NCI-H2107 treated with DMSO at 0.1 percent for 48 hours (cell line): Measurements from ENCODE around the gene CBX6.
"Not testable (repeated sequence)": the region's sequence is repeated elsewhere in the genome, so short reads cannot be mapped to it uniquely, and the experiment has no call there.

Source experiments
- DNase-seq: peaks from one replicate; lab custom pipeline; 2025; ENCODE audit not compliant: unreplicated experiment; lab: John Stamatoyannopoulos, UW

CBX6 gene

DNA sequence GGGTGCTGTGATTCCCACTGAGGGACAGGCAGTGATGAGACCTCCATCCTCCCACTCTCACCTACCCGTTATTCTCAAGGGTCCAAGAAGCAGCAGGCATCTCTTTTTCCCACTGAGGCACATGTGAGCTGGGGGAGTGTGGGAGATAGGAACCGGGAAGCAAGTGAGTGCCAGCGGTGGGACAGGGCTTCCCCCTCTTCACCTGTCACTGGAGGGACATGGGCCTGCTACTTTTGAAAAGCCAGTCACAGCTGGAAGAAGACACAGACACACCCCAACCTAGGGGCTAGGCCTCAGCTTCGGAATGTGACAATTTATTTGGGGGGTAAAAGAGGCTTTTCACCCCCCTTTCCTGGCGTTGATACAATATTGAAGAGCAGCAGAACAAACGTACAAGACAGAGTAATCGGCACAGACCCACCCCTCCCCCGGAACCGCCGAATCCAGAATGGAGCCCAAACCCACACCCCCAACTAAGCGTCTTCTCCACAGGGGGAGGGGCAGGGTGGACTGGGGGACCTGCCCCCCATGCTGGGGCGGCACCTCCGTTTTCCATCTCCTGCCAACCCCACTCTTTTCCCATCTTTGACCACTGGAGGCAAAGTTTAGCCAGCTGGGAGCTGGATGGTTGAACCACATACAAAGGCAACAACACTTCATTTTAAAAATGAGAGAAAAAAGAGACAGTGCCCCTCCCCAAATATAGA lies 10.7 kb downstream of the CBX6 start:
- DNase-seq, result no peak

- DNase-seq, result no peak
These were observed 11.5 kb downstream of the CBX6 start for GRCh38 chr22:38860283-38861169.

DNA sequence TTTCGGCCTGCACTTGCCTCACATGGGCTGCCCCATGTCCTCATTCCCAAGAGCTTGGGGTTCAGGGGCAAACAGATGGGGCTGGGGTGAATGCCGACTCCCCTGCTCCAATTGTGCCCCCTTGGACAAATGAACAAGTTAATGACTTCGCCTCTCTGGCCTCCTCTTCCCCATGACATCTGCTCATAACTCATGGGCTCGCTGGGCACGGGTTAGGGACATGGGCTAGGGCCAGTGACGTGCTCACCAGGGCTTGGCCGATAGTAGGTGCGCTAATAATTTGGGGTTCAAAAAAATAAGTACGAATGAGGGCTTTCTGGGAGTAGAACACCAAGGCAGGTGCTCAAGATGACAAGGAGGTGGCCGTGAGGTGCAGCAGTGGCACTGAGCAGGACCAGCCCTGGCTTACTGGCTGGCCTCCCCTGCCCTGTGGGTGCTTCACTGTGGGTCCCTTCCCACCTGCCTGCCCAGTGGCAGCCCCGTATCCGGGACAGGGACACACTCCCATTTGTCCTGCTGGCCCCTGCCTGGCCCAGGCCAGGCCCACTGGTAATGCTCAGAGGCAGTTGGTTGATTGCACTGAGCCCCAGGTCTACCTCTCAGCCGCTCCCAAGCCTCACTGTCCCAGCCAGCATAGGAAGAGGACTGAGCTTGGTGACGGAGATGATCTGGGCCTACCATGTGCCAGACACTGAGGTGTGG lies 12.3 kb downstream of the CBX6 start:
- no peak for DNase-seq

DNA sequence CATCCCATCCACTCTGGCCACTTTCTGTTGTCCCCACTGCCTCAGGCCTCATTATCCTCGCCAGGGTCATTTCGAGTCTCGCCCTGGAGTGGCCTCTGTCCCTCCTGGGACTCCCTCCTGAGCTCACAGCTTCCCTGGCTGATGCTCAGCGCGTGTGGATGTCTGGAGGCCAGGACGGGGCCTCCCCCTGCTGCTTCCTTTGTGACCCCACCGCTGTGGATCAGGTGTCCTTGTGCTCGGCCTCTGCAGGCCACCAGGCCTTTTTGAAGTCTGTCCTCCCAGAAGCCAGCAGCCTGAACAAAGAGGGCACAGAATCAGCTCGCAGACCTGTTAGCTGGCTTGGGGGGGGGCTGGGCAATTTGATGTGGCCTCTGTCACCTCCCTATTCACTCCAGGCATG lies 13.5 kb downstream of the CBX6 start:
- no peak for DNase-seq

- DNase-seq, result not testable (repeated sequence)
These were observed 17.5 kb downstream of the CBX6 start for GRCh38 chr22:38854476-38854875.

- not testable (repeated sequence) for DNase-seq
These were observed 18.1 kb downstream of the CBX6 start for GRCh38 chr22:38853883-38854282.

- DNase-seq, result no peak
These were observed 18.8 kb downstream of the CBX6 start for GRCh38 chr22:38853196-38853651.

DNA sequence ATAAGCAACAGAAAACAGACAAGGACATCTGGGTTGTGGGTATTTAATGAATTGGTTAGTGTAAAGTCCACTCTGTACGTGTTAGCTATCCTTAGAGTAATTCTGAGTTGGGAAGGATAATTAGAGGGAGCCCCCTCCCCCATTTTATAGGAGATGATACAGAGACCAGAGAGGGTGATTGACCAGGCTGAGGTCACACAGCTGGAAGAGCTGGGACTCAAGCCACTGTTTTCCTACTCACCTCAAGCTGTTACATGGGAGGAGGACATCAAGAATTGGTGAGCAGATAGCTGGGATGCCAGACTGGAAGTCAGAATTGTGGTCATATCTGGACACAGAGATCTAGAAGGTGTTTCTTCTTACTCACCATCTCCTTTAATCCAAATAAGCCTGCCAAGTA lies 19.5 kb downstream of the CBX6 start:
- no peak for DNase-seq

DNA sequence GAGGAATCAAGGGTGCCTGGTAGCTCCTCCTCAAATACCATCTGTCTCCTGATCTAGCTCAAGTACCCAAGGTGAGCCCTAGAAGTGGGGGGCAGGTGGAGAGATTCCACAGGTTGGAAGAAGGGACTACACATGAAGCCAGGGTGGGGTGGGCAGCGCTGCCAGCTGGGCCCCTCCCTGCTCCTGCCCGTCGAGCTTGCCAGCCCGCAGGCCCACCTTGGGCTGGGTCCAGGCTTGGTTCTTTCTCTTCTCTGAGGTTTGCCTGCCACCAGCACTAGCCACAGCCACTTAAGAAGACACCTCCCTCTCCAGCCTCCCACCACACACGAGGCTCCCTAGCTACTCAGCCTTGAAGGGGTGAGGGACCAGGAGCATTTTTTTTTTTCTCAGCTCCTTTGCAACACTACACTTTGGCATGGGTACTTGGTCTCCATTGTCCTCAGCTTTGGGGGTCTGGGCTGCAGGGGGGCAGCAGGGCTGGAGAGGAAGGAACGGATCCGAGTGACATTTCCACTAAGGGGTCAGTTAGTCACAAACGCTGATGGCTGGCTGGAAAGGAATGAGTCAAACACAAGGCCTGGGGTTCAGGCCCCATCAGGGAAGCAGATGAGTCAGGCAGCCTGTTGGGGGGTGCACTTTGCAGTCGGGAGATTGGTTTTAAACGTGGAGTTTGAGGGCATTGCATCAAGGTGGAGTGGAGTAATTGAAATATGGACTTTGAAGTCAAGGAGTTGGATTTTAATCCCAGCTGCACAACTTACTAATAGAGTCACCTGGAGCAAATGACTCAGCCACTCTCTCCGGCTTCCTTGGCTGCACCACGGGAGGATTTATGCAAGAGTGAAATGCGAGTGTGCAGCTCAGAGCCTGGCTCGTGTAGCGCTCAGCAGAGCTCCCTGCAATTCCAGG lies 20.8 kb downstream of the CBX6 start:
- no peak for DNase-seq

- DNase-seq, result no peak
These were observed 21.6 kb downstream of the CBX6 start for GRCh38 chr22:38850399-38850798.

- no peak for DNase-seq
These were observed 22.2 kb downstream of the CBX6 start for GRCh38 chr22:38849811-38850210.

- no peak for DNase-seq
These were observed 25.6 kb downstream of the CBX6 start for GRCh38 chr22:38846412-38846811.

- DNase-seq, result no peak
These were observed 26.8 kb downstream of the CBX6 start for GRCh38 chr22:38845004-38845740.

DNA sequence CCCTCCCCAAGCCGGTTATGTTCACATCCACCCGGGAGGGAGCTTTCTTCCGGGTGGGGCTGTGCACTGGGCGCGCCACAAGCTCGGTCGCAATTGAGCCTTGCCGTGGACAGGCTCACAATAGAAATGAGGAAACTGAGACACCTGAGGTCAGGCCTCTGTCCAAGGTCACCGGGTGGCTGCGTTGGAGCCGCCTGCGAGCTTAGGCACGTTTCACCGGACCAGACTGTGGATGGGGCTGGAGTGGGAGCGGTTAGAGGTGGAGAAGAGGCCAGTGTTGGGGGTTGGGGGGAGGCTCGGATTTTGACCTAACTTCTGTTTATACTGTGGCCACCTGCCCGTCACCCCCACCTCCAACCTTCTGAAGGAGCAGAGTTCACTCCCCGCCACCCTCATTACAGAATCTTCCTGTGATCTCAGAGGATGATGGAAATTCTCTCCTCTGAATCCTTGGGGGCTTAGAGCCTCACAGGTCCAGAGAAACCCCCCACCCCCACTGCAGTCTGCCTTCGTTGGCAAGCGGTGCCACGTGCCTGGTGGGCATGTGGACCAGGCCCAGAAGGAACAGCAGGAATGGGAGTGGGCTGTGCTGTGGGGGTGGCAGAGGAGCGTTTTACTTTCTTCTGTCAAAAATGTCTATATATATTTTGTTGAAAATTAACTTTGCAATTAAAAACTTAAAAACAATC lies 27.6 kb downstream of the CBX6 start:
- no peak for DNase-seq

DNA sequence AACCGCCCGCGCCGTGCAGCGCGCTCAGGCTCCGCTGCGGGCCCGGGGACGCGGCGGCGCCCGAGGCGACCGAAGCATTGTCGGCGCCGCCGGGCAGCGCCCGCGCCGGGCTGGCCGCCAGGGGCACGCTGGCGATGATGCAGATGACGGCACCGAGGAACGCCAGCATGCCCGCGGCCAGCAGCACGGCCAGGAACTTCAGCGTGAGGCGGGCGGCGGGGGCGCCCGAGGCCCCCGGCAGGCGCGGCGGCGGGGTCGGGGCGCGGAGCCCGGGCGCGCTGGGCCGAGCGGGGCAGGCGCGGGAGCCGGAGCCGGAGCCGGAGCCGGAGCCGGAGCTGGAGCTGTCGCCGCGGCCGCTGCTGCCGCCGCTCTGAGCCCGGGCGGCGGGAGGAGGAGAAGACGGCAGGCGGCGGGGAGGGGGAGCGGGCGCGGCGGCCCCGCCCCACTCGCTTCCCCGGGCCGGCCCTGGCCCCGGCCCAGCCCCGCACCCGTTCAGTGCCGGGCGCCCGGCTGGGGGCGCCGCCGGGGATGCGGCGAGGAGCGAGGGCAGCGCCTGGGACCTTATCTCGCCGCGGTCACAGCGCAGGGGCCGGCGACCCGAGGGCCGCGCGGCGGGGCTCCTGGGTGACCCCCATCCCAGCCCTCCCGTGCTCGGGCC lies 28.2 kb downstream of the CBX6 start, which contains the start of gene NPTXR:
Gene NPTXR (minus strand): TSS at position 372 of the 658 bp plus-strand sequence.
- DNase-seq, result no peak

DNA sequence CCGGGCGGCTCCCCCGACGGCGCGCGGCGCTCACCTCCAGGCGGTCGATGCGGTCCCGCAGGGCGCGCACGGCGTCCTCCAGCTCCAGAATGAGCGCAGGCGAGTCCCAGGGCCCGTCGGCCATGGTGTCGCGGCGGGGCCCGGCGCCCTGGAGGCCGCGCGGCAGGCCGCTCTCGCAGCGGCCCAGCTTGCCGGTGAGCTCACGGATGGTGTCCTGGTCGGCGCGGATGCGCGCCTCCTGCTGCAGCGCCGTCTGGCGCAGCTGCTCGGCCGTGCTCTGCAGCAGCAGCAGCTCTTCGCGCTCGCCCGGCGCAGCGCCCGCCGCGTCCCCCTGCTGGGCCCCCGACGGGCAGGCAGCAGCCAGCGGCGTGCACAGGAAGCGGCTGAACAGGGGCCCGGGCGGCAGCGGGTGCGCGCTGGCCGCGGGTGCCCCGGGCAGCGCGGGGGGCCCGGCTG lies 28.8 kb downstream of the CBX6 start:
- DNase-seq, result no peak

DNA sequence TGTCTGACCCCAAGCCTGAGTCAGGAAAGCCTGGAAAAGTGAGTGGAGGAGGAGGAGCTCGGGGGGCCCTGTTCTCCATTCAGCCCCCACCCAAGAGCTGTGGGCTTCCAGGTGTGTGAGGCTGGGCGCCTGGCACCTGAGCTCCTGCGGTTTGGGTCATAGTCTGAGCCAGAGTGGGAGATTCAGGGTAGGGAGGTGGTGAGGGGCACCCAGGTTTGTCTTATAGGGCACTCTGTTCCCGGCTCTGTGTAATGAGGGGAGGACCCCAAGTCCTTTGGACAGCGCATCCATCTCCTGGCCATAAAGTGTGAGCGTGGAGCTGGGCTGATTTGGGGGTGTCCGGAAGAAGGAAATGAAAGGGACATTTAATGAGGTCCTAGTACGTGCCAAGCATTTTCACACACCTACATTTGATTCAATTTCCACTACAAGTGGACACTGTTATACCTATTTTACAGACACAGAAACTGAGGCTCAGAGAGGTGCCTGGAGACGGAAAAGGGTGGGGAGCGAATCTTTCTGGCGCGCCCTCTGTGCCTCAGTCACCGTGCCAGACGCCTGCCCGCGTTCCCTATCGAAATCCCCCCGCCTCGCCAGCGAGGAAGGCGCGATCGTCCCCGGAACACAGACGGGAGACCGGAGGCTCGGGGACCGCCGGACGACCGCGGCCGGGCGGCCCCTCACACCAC lies 29.4 kb downstream of the CBX6 start:
- DNase-seq, result no peak

DNA sequence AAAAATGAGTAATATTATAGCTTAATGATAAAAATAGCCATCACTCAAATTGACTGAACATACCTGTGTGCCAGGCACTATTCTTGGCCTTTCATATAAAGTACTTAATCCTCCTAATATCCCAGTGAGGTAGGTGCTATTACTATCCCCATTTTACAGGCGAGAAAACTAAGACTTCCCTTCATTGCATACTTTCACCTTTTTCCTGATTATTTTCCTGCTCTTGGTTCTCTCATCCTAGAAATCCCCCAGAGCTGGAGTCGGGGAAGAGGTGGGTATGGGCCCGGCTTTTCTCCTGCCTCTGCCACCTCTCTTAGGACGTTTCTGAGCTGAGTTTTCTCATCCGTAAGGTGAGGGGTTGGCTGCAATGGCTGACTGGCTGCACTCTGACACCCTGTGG lies 30.4 kb downstream of the CBX6 start:
- no peak for DNase-seq
